HG03575 (cell line): Measurements from ENCODE around the gene AVEN.
"Not testable (repeated sequence)": the region's sequence is repeated elsewhere in the genome, so short reads cannot be mapped to it uniquely, and the experiment has no call there.

Experiments
- ATAC-seq: cut with Tn5 transposase; IDR thresholded peaks from one replicate; pipeline ENCODE4 v1.9.1; 2021; ENCODE audit not compliant: unreplicated experiment, insufficient number of reproducible peaks, low FRiP score; ENCODE audit errors: extremely low read depth

AVEN gene

GRCh38 chr15:33830351-33830750 lies 208.7 kb downstream of the AVEN start:
- no peak for ATAC-seq

DNA sequence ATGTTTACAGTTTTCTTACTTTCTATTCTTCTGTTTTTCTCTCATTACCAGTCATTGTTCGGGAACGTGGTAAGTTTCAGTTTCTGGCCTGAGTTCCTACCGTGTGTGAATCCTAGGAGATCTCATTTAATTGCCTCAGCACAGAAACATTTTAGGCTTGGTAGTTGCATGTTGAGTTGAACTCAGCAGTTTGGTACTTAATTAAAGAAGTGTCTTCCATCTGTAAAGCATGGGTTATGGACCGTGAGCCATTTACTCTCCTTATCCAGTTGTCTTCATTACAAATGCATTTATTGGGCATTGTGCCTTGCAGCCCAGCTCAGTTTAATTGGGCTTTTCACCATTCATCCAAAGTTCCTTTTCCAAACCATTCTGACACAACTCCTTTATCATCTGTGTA lies 212.8 kb downstream of the AVEN start:
- no peak for ATAC-seq

- no peak for ATAC-seq
Observed at GRCh38 chr15:33825453-33825852, 213.6 kb downstream of the AVEN start.

DNA sequence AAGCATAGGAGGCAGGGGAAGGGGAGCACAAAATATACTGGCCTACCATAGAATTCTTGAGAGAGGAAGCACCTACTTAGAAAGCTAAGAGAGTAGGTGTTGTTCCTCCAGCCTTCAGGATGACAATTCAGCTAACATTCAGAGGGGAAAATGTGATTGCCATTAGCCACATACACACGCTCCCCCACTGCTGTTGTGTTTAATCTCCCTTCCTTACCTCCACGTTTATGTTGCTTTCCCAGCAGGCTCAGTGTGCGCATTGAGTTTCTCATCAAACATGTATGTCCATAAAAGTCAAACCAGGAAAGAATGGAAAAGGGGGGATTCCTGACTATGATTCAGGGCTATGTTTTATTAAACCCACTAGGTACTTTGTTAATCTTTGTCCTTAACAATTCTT lies 215.9 kb downstream of the AVEN start:
- no peak for ATAC-seq

DNA sequence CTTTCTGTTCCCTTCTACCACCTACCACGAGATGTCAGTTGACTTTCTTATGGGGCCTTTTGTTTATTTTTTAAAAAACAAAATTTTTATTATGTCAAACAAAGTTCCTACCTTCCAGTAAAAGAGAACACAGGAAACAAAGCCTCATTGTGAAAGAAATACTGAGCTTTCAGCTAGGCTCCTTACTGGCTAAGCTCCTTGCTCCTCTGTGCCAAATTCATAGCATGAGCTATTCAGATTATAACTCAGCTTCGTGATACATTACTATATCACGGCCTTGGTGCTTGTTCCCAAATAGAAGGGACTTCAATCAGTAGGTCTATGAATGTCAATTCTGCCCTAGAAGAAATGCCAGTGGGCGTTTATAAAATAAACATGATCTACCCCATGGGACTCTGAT lies 216.5 kb downstream of the AVEN start:
- ATAC-seq = no peak

DNA sequence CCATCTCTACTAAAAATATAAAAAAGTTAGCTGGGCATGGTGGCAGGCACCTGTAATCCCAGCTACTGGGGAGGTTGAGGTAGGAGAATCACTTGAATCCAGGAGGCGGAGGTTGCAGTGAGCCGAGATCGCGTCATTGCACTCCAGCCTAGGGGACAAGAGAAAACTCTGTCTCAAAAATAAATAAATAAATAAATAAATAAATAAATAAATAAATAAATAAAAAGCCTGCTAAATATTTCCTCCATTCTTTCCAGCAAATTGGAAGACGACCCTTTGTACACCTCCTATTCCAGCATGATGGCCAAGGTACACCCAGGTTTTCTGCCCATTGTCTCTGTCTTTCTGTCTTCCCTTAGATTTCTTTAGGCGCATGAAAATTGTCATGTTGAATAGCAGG lies 219.5 kb downstream of the AVEN start:
- ATAC-seq = not testable (repeated sequence)
